HG02610 (cell line): ENCODE data around the gene RBMY1D.
"Not testable (repeated sequence)": the region's sequence is repeated elsewhere in the genome, so short reads cannot be mapped to it uniquely, and the experiment has no call there.

Experiments
- ATAC-seq: cut with Tn5 transposase; IDR thresholded peaks from one replicate; pipeline ENCODE4 v1.9.1; 2021; ENCODE audit warnings: mild to moderate bottlenecking, moderate library complexity; ENCODE audit not compliant: unreplicated experiment

The RBMY1D gene

DNA sequence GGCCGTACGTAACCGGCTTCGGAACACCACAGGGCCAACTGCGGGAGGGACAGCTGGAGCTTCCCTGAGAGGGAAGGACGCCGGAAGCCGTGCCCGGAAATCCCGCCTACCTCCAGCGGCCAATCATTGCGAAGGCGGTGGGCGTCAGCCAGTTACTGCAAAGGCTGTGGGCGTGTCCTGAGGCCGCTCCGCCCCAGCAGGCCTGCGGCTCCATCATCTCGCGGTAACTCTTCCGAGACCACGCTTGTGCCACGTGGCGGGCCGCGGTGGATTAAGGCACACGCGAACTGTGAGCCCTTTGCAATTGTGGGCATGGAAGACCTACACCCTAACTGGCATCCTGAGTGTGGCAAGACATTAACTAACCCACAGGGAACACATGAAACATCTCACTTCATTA is at the start of gene RBMY1D:
Gene RBMY1D (minus strand): TSS at position 101 of the 400 bp plus-strand sequence. CDS start 2,013 bp downstream, outside the sequence.
- not testable (repeated sequence) for ATAC-seq

DNA sequence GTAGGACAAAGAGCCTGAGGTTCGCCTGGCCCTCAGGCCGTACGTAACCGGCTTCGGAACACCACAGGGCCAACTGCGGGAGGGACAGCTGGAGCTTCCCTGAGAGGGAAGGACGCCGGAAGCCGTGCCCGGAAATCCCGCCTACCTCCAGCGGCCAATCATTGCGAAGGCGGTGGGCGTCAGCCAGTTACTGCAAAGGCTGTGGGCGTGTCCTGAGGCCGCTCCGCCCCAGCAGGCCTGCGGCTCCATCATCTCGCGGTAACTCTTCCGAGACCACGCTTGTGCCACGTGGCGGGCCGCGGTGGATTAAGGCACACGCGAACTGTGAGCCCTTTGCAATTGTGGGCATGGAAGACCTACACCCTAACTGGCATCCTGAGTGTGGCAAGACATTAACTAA is 23.6 kb upstream of the RBMY1D start, which contains the start of gene RBMY1E:
Gene RBMY1E (minus strand): TSS at position 101 of the 400 bp plus-strand sequence. CDS start 1,978 bp downstream, outside the sequence.
- ATAC-seq = not testable (repeated sequence)

DNA sequence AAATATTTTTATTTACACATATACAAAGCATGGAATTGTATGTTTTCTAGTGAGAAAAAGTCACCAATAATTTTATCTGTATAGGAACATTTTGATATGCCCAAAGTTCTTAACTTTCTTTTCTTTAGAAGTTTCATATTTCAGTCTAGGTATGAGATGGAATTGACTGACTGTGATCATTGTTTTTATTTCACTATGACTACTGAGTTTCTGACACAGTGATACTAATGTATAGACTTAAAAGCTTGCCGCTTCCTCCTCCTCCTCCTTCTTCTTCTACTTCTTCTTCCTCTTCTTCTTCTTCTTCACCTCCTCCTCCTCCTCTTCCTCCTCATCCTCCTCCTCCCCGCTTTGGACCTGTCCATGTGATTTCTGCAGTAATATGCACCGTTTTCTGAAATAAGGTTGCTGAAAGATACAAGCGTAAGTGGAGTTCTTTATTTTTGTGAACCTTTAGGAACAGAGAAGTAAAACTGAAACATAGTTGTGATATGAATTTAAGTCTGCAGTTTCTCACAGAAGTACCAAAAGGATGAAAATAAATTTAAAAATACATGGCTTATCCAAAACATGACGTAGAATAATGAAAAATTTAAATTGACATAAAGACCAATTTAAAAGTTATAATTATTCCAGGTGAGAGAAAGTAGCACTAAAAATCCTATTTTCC is 24.8 kb downstream of the RBMY1D start:
- ATAC-seq = peak; percentile 95

DNA sequence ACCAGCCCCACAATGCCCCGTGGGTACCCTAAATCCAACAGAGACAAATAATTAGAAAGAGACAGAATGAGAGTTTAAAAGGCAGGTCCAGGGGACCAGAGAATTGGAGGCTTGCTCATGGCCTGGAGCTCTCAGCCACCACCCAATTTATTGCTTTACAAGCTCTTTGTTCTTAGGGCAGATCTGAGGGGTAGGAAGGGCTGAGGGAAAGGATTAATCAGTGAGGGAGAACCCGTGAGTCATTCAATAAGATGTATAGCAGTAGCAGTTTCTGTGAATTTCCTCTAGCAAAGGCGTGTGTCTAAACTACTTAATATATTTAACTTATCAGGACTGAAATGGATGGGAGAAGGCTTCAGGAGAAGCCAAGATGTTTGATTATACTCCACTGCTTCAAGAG is 48.8 kb downstream of the RBMY1D start:
- ATAC-seq = no peak

DNA sequence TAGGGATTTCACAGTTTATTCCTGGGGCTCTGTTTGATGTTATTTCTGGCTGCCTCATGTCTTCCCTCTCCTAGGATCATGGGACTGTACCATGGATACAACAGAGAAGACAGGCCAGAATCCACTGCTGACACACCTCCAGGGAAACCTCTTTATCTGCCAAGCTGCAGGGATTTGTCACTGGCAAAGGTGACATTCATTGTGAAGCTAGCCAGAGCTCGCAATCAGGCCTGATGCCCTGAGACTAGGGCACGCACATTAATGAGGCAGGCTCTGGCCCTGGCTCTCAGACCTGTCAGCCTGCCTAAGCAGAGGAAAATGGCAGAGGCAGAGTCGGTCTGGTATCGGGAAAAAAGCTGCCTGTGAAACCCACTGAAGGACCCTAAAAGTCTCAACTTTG is 52.2 kb downstream of the RBMY1D start:
- no peak for ATAC-seq

DNA sequence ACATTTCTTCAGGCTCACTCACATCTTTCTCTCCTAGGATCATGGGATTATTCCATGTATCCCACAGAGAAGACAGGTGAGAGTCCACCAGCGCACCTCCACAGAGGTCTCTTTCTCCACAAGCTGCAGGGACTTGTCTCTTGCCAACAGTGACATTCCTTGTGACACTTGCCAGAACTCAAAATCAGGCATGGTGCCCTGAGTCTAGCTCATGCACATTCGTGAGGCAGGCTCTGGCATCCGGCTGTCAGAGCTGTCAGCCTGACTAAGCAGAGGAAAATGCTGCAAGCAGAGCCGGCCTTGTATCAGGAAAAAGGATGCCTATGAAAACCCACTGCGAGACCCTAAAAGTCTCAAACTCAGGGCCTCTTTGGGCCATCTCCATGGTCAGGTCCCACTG is 54.8 kb downstream of the RBMY1D start:
- no peak for ATAC-seq

DNA sequence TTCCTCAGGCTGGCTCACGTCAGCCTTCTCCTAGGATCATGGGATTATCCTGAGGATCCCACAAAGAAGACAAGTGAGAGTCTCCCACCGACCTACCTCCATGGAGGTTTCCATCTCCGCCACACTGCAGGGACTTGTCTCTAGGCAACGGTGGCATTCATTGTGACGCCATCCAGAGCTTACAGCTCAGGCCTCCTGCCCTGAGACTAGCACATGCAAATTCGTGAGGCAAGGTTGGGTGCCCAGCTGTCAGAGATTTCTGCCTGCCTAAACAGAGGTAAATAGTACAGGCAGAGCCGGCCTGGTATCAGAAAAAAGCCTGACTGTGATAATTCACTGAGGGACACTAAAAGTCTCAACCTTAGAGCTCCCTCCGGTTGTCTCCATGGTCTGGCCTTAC is 58.0 kb downstream of the RBMY1D start:
- ATAC-seq = no peak

DNA sequence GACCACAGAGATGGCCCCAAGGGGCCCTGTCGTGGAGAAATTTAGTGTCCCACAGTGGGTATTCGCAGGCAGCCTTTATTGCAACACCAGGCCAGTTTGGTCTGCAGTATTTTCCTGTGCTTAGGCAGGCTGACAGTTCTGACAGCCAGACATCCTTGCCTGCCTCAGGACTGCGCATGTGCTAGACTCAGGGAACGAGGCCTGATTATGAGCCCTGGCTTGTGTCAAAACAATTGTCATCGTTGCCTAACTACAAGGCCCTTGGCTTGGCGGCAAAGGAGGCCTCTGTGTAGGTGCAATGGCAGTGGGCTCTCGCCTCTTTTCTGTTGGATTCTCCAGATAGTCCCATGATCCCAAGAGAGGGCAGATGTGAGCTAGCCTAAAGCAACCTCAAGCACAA is 59.3 kb downstream of the RBMY1D start:
- ATAC-seq = no peak
